Peyer's patch (tissue), 4 donors: ENCODE results near the gene NTRK2. TPM values are rescaled to one million over a fixed set of nuclear protein-coding genes. Genes with fewer than 3 reads are reported as not detected.

ENCODE experiments used
- DNase-seq, 3 donors: peaks; one replicate each; pipeline ENCODE4 v3.0.0-alpha.2; 2017 to 2019
- H3K27ac ChIP-seq, 4 donors: fragments of 200-600 bp; sonication (generic); one replicate each; pipeline ENCODE4 v1.5.1; 2016 to 2019
- H3K27me3 ChIP-seq, 2 donors: fragments of 200-600 bp; sonication (generic); one replicate each; pipeline ENCODE4 v1.5.1; 2019
- H3K36me3 ChIP-seq, 3 donors: fragments of 200-600 bp; sonication (generic); one replicate each; pipeline ENCODE4 v1.5.1; 2016 to 2019
- H3K4me1 ChIP-seq, 4 donors: fragments of 200-600 bp; sonication (generic); one replicate each; pipeline ENCODE4 v1.5.1; 2016 to 2019
- H3K4me3 ChIP-seq, 4 donors: fragments of 200-600 bp; sonication (generic); 1 replicate in 3 of 4; 2 replicates in 1 of 4; pipeline ENCODE4 v1.5.1; 2016 to 2019; ENCODE audit warnings: mild to moderate bottlenecking in 1 of 4
- H3K9me3 ChIP-seq, 4 donors: fragments of 200-600 bp; sonication (generic); one replicate each; pipeline ENCODE4 v1.5.1; 2016 to 2019; ENCODE audit warnings: mild to moderate bottlenecking in 1 of 4
- POLR2A ChIP-seq, 2 donors: fragments of 450-650 bp; IDR thresholded peaks; one replicate each; pipeline ENCODE4 v1.5.1; 2017; ENCODE audit warnings: antibody characterized with exemption in 2 of 2, mild to moderate bottlenecking in 2 of 2, moderate library complexity in 2 of 2
- total RNA-seq, 4 donors: library from RNA; depleted of rRNA; stranded (reverse); fragments of >200 nt; gene quantifications; one replicate each; pipeline ENCODE4 v1.1.0, GENCODE V29; 2016
- TF ChIP-seq, protein P1 (sequence below), 6 experiments: fragments of 450-650 bp in 4 of 6; fragments of 200-600 bp in 2 of 6; sonication (generic) in 1 of 6; IDR thresholded peaks; one replicate each; pipeline ENCODE4 v1.5.1; 2017 to 2019; ENCODE audit warnings: antibody characterized with exemption in 6 of 6, mild to moderate bottlenecking in 3 of 6, moderate library complexity in 1 of 6

The NTRK2 gene
- total RNA-seq, 4 donors from 2014 or later: 0.35 to 1.7 (median 0.84) TPM

- Histone ChIP-seq H3K36me3 (no peaks in the 10 kb centered on the region), H3K4me1 (no peaks in the 10 kb centered on the region), H3K9me3 (no peaks in the 10 kb centered on the region), H3K4me3 (no peak overlapping the region), H3K27ac (no peak overlapping the region), H3K27me3 (no peaks in the 10 kb centered on the region)
- TF ChIP-seq, protein P1, sequence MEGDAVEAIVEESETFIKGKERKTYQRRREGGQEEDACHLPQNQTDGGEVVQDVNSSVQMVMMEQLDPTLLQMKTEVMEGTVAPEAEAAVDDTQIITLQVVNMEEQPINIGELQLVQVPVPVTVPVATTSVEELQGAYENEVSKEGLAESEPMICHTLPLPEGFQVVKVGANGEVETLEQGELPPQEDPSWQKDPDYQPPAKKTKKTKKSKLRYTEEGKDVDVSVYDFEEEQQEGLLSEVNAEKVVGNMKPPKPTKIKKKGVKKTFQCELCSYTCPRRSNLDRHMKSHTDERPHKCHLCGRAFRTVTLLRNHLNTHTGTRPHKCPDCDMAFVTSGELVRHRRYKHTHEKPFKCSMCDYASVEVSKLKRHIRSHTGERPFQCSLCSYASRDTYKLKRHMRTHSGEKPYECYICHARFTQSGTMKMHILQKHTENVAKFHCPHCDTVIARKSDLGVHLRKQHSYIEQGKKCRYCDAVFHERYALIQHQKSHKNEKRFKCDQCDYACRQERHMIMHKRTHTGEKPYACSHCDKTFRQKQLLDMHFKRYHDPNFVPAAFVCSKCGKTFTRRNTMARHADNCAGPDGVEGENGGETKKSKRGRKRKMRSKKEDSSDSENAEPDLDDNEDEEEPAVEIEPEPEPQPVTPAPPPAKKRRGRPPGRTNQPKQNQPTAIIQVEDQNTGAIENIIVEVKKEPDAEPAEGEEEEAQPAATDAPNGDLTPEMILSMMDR (IDR thresholded peaks at IDR 0.05): no peak
- no peak for TF ChIP-seq POLR2A (IDR thresholded peaks at IDR 0.05)
- DNase-seq: no peak
These were observed 16.5 kb downstream of the NTRK2 start for GRCh38 chr9:84686068-84686467.

DNA sequence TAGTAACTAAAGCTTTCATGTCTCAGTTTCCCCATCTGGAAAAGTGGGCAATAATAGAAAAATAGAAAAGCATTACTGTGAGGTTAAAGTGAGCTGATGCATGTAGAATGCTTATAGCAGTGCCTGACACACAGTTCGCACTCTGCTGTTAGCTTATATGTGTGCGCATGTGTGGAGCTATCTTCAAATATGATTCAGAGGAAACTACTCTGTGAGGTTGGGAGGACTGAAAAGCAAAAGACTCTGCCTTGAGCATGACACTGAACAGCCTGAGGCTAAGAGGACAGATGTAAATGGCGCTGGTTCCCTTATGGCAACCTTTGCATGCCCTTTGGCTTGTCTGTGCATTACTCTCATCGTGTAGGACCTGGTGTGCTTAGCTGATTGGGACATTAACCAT lies 19.4 kb downstream of the NTRK2 start:
- TF ChIP-seq, protein P1 (IDR thresholded peaks at IDR 0.05): no peak
- no peak for TF ChIP-seq POLR2A (IDR thresholded peaks at IDR 0.05)
- no peaks in the 10 kb centered on the region for H3K36me3 ChIP-seq
- H3K9me3 ChIP-seq: no peaks in the 10 kb centered on the region
- DNase-seq: no peak
- H3K27ac ChIP-seq: no peak overlapping the region
- H3K27me3 ChIP-seq: no peaks in the 10 kb centered on the region
- no peak overlapping the region for H3K4me3 ChIP-seq
- no peaks in the 10 kb centered on the region for H3K4me1 ChIP-seq

DNA sequence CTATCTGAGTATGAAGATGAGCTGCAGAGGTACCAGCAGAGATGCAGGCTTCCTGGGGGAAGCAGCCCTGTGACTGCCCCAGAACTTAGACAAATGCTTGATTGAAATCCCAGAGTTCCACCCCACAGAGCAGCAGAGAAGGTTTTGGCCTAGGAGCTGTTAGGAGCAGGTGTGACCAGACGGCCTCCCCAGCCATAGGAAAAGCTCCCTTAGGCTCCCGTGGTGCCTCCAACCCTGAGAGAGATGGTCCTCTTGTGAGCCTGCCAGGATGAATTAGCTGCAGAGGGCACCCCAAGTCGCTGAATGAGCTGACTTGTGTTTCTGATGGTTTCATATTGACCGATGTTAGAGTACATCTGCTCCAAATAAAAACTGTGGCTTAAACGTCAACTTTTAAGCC lies 22.1 kb downstream of the NTRK2 start:
- no peaks in the 10 kb centered on the region for H3K27me3 ChIP-seq
- no peaks in the 10 kb centered on the region for H3K4me1 ChIP-seq
- no peak overlapping the region for H3K4me3 ChIP-seq
- no peak for DNase-seq
- H3K36me3 ChIP-seq: no peaks in the 10 kb centered on the region
- H3K27ac ChIP-seq: no peak overlapping the region
- H3K9me3 ChIP-seq: no peaks in the 10 kb centered on the region
- TF ChIP-seq POLR2A (IDR thresholded peaks at IDR 0.05): no peak
- TF ChIP-seq, protein P1 (IDR thresholded peaks at IDR 0.05): no peak

DNA sequence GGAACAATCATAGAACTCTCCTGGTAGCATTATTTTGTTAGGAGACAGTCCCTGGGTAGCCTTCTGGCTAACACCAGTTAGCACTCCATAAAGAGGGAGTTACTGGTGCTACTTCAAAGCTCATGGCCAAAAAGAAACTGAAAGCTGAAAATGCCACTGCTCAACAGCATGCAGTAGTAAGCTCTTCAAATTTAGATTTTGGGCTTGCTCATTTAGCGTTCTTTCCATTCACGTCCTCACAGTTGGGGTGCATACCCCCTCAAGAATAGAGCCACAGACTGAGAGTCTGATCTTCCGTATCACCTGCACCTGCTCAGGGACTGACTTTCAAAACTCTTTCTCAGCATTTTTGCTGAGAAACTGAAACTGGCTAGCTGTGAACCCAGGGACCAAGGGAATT lies 24.7 kb downstream of the NTRK2 start:
- TF ChIP-seq, protein P1 (IDR thresholded peaks at IDR 0.05): no peak
- TF ChIP-seq POLR2A (IDR thresholded peaks at IDR 0.05): no peak
- no peaks in the 10 kb centered on the region for H3K4me1 ChIP-seq
- no peaks in the 10 kb centered on the region for H3K36me3 ChIP-seq
- no peaks in the 10 kb centered on the region for H3K9me3 ChIP-seq
- no peak for DNase-seq
- no peak overlapping the region for H3K4me3 ChIP-seq
- no peaks in the 10 kb centered on the region for H3K27me3 ChIP-seq
- H3K27ac ChIP-seq: no peak overlapping the region

GRCh38 chr9:84697042-84697441 lies 27.5 kb downstream of the NTRK2 start:
- TF ChIP-seq, protein P1 (IDR thresholded peaks at IDR 0.05): no peak
- TF ChIP-seq POLR2A (IDR thresholded peaks at IDR 0.05): no peak
- Histone ChIP-seq H3K27ac (no peak overlapping the region), H3K4me3 (no peak overlapping the region), H3K36me3 (no peaks in the 10 kb centered on the region), H3K9me3 (no peaks in the 10 kb centered on the region), H3K4me1 (no peaks in the 10 kb centered on the region), H3K27me3 (no peaks in the 10 kb centered on the region)
- no peak for DNase-seq

- no peak overlapping the region for H3K27ac ChIP-seq
- H3K4me3 ChIP-seq: no peak overlapping the region
- no peaks in the 10 kb centered on the region for H3K4me1 ChIP-seq
- TF ChIP-seq, protein P1 (IDR thresholded peaks at IDR 0.05): peak in 4 of 6 experiments; percentile 40 to 78 (median 74)
- TF ChIP-seq POLR2A (IDR thresholded peaks at IDR 0.05): no peak
- H3K36me3 ChIP-seq: no peaks in the 10 kb centered on the region
- no peaks in the 10 kb centered on the region for H3K9me3 ChIP-seq
- no peaks in the 10 kb centered on the region for H3K27me3 ChIP-seq
- DNase-seq: peak in 2 of 3 donors; percentile 81 to 82
These were observed 28.1 kb downstream of the NTRK2 start for GRCh38 chr9:84697509-84698114.
